ENCODE results near the gene MEDAG. TPM values are rescaled to one million over a fixed set of nuclear protein-coding genes. Genes with fewer than 3 reads are reported as not detected.

MEDAG gene
- total RNA-seq, 1 experiment from 2014 or later: not detected

GRCh38 chr13:30884543-30884942 is 21.5 kb upstream of the MEDAG start:
- H3F3A ChIP-seq (ENCODE audit: insufficient read depth, low read depth): no peaks in the 10 kb centered on the region
- CTCF ChIA-PET: no interaction called here
- no peaks in the 10 kb centered on the region for H3K9me3 ChIP-seq (ENCODE audit: insufficient read depth, low read depth)
- BruUV-seq (replicated peaks): no TSS peak
- no peaks in the 10 kb centered on the region for H3K79me2 ChIP-seq (ENCODE audit: low read depth)
- H3K36me3 ChIP-seq (ENCODE audit: low read depth): no peaks in the 10 kb centered on the region
- DNase-seq: no peak
- H4K20me1 ChIP-seq (ENCODE audit: insufficient read depth): no peaks in the 10 kb centered on the region
- no peak overlapping the region for H2AFZ ChIP-seq
- H3K4me1 ChIP-seq (replicated peaks; ENCODE audit: insufficient read depth): peaks cover 9% of the 10 kb centered on the region
- POLR2A ChIA-PET (ENCODE audit: unreplicated experiment): no interaction called here
- TF ChIP-seq EZH2 (IDR thresholded peaks at IDR 0.05; ENCODE audit: low read depth): no peak
- TF ChIP-seq, protein P1, sequence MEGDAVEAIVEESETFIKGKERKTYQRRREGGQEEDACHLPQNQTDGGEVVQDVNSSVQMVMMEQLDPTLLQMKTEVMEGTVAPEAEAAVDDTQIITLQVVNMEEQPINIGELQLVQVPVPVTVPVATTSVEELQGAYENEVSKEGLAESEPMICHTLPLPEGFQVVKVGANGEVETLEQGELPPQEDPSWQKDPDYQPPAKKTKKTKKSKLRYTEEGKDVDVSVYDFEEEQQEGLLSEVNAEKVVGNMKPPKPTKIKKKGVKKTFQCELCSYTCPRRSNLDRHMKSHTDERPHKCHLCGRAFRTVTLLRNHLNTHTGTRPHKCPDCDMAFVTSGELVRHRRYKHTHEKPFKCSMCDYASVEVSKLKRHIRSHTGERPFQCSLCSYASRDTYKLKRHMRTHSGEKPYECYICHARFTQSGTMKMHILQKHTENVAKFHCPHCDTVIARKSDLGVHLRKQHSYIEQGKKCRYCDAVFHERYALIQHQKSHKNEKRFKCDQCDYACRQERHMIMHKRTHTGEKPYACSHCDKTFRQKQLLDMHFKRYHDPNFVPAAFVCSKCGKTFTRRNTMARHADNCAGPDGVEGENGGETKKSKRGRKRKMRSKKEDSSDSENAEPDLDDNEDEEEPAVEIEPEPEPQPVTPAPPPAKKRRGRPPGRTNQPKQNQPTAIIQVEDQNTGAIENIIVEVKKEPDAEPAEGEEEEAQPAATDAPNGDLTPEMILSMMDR (conservative IDR thresholded peaks at IDR 0.05): no peak
- H3K4me3 ChIP-seq: no peak overlapping the region
- intact Hi-C loops (cut with micrococcal nuclease; ENCODE audit: unreplicated experiment): no loop called here
- H3K4me2 ChIP-seq: no peak overlapping the region
- H3K9me2 ChIP-seq (ENCODE audit: insufficient read depth): no peaks in the 10 kb centered on the region
- no peak overlapping the region for H3K27ac ChIP-seq
- no peaks in the 10 kb centered on the region for H3K27me3 ChIP-seq (ENCODE audit: insufficient read depth, low read depth)

GRCh38 chr13:30889196-30889690 is 16.8 kb upstream of the MEDAG start:
- H3K4me1 ChIP-seq (replicated peaks; ENCODE audit: insufficient read depth): no peaks in the 10 kb centered on the region
- no peak overlapping the region for H3K4me3 ChIP-seq
- H3K4me2 ChIP-seq: no peak overlapping the region
- no peaks in the 10 kb centered on the region for H3K9me2 ChIP-seq (ENCODE audit: insufficient read depth)
- CTCF ChIA-PET: no interaction called here
- no TSS peak for BruUV-seq (replicated peaks)
- no peaks in the 10 kb centered on the region for H3K79me2 ChIP-seq (ENCODE audit: low read depth)
- no peaks in the 10 kb centered on the region for H3K36me3 ChIP-seq (ENCODE audit: low read depth)
- H3F3A ChIP-seq (ENCODE audit: insufficient read depth, low read depth): no peaks in the 10 kb centered on the region
- H4K20me1 ChIP-seq (ENCODE audit: insufficient read depth): no peaks in the 10 kb centered on the region
- TF ChIP-seq, protein P1 (conservative IDR thresholded peaks at IDR 0.05): no peak
- no peak for TF ChIP-seq EZH2 (IDR thresholded peaks at IDR 0.05; ENCODE audit: low read depth)
- no peaks in the 10 kb centered on the region for H3K9me3 ChIP-seq (ENCODE audit: insufficient read depth, low read depth)
- no peaks in the 10 kb centered on the region for H3K27me3 ChIP-seq (ENCODE audit: insufficient read depth, low read depth)
- no peak for DNase-seq
- H3K27ac ChIP-seq: no peak overlapping the region
- POLR2A ChIA-PET (ENCODE audit: unreplicated experiment): no interaction called here
- intact Hi-C loops (cut with micrococcal nuclease; ENCODE audit: unreplicated experiment): no loop called here
- H2AFZ ChIP-seq: no peak overlapping the region

DNA sequence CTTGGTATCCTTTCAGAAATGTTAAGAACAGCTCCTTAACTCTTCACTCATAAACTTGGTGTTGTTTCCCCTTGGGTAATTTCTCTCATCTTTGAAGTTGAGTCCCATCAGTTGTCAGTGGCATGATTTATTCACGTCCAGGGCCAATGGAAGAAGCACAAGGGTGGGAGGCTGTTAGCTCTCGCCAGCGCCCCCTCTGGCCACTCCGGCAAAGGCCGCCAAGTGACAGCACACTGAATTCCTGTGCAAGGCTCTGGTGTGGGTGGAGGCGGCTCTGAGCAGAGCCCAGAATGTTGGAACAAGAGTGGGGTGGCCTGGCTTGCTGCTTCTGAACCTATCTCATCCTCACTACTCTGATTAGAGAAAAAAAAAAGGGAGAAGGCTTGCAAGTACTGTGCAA is 13.1 kb upstream of the MEDAG start:
- no peak overlapping the region for H3K4me3 ChIP-seq
- DNase-seq: no peak
- ChIA-PET POLR2A (ENCODE audit: unreplicated experiment) (no interaction called here), CTCF (interaction anchor here (0.7 kb wide), 1 partner anchor 59 kb away, joined by 5 read pairs; no protein-coding TSS in a partner anchor)
- no peaks in the 10 kb centered on the region for H3K9me3 ChIP-seq (ENCODE audit: insufficient read depth, low read depth)
- H3F3A ChIP-seq (ENCODE audit: insufficient read depth, low read depth): no peaks in the 10 kb centered on the region
- intact Hi-C loops (cut with micrococcal nuclease; ENCODE audit: unreplicated experiment): no loop called here
- no peak overlapping the region for H3K4me2 ChIP-seq
- peaks cover 11% of the 10 kb centered on the region; the same call in 1 of the 2 replicates for H3K4me1 ChIP-seq (replicated peaks; ENCODE audit: insufficient read depth)
- no peaks in the 10 kb centered on the region for H3K79me2 ChIP-seq (ENCODE audit: low read depth)
- H4K20me1 ChIP-seq (ENCODE audit: insufficient read depth): no peaks in the 10 kb centered on the region
- H3K27ac ChIP-seq: no peak overlapping the region
- BruUV-seq (replicated peaks): no TSS peak
- H3K9me2 ChIP-seq (ENCODE audit: insufficient read depth): no peaks in the 10 kb centered on the region
- no peaks in the 10 kb centered on the region for H3K36me3 ChIP-seq (ENCODE audit: low read depth)
- H3K27me3 ChIP-seq (ENCODE audit: insufficient read depth, low read depth): 0 out of 2 replicates have a peak, but pooled peaks cover 2% of the 10 kb centered on the region
- no peak overlapping the region for H2AFZ ChIP-seq
- TF ChIP-seq EZH2 (IDR thresholded peaks at IDR 0.05; ENCODE audit: low read depth): no peak
- TF ChIP-seq, protein P1 (conservative IDR thresholded peaks at IDR 0.05): peak; percentile 63

Data from PC-9 (cell line).